Astrocyte of the spinal cord (primary cell): Measurements from ENCODE around the gene SVIL.
"Not testable (repeated sequence)": the region's sequence is repeated elsewhere in the genome, so short reads cannot be mapped to it uniquely, and the experiment has no call there.

Experiments used
- DNase-seq: peaks from one replicate; pipeline ENCODE4 v3.0.0; 2011; ENCODE audit warnings: low read depth, low spot score
- H3K4me3 ChIP-seq: 2 replicates; pipeline ENCODE4 v1.5.1; 2011; ENCODE audit warnings: low read depth, mild to moderate bottlenecking, low read length, moderate library complexity
- in situ Hi-C: cut with HindIII; loops from 2 replicates; pipeline ENCODE4 v1.10.0; 2017; ENCODE audit warnings: low sequenced_read_pairs
- TF ChIP-seq, protein P1 (sequence below): IDR thresholded peaks from 2 replicates; pipeline ENCODE4 v1.5.1; 2012; ENCODE audit warnings: low read depth, mild to moderate bottlenecking, low read length, inconsistent platforms

The SVIL gene

GRCh38 chr10:29539412-29539811 lies 95.4 kb downstream of the SVIL start:
- in situ Hi-C loops, result no loop called here
- TF ChIP-seq, protein P1, sequence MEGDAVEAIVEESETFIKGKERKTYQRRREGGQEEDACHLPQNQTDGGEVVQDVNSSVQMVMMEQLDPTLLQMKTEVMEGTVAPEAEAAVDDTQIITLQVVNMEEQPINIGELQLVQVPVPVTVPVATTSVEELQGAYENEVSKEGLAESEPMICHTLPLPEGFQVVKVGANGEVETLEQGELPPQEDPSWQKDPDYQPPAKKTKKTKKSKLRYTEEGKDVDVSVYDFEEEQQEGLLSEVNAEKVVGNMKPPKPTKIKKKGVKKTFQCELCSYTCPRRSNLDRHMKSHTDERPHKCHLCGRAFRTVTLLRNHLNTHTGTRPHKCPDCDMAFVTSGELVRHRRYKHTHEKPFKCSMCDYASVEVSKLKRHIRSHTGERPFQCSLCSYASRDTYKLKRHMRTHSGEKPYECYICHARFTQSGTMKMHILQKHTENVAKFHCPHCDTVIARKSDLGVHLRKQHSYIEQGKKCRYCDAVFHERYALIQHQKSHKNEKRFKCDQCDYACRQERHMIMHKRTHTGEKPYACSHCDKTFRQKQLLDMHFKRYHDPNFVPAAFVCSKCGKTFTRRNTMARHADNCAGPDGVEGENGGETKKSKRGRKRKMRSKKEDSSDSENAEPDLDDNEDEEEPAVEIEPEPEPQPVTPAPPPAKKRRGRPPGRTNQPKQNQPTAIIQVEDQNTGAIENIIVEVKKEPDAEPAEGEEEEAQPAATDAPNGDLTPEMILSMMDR, result no peak
- H3K4me3 ChIP-seq, result no peak overlapping the region
- DNase-seq, result no peak

- TF ChIP-seq, protein P1, result no peak
- H3K4me3 ChIP-seq, result no peak overlapping the region
- in situ Hi-C loops, result no loop called here
- no peak for DNase-seq
Measured at GRCh38 chr10:29537799-29538198, 97.0 kb downstream of the SVIL start.

DNA sequence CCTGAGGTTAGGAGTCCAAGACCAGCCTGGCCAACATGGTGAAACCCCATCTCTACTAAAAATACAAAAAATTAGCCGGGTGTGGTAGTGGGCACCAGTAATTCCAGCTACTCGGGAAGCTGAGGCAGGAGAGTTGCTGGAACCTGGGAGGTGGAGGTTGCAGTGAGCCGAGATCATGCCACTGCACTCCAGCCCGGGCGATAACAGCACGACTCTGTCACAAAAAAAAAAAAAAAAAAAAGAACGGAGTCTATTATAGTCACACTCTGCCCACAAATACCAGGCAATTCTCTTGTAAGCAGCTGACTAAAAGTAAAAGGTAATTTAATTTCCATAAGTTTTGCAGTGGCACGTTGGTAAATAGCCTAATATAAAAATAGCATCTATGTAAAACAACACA lies 98.1 kb downstream of the SVIL start:
- in situ Hi-C loops, H3K4me3 ChIP-seq, DNase-seq: not testable (repeated sequence)

DNA sequence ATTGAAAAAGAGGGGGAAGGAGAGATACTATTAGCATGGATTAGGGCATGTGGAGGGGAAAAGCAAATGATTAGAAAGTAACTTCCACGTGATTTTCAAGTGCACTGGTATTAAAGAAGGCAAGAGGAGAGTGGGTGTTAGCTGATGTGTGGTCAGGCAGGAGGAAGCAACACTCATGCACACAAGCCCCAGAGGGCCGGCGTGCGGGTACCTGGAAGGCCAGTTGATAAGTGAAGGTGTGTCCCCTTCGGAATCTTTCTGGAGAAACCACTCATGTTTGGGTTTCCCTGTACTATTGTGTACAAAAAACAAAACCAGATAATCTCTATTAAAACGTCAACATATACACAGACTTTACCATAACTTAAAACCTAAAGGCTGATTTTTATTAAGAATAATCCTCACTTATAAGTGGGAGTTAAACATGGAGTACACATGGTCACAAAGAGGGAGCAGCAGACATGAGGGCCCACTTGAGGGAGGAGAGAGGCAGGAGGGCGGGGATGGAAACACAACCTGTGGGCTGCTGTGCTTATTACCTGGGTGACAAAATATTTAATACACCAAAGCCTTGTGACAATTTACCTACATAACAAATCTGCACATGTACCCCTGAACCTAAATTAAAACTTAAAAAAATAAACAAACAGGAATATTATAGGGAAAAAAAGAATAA lies 98.9 kb downstream of the SVIL start:
- in situ Hi-C loops, result no loop called here
- H3K4me3 ChIP-seq, result no peak overlapping the region
- DNase-seq, result no peak
- TF ChIP-seq, protein P1, result no peak

DNA sequence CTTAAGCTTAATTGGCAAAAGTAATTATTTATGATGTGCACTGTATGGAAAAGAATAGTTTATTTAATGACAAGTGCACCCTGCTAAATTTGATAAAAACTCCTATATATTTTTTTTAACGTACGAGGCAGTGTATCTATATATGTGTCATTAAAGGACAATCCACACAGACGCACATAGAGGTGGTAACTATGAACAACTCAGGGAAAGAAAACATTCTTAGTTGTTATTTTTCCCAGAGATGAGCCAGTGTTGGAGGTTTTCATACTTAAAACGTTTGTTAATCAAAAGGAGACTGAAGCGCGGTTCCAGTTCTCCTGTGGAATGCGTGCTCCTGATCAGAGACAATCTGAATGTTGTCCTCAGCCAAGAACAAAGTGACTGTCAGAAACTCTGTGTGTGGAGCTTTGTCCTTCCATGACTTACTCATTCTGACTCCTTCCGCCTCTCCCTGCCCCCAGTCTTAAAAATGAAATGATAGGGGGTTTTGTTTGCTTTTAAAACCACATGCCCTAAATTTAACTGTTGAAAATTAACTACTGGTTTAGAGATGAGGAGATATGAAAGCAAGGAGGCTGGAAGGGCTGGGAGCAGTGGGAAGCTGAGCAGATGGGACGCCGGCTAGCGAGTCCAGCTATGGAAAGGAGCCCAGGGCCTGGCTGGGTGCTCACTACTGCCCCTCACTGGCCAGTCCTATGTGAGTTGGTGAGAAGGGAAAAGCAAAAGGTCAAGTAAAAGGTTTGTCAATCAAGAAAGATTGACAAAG lies 99.6 kb downstream of the SVIL start:
- TF ChIP-seq, protein P1, result peak; percentile 90
- DNase-seq, result peak; percentile 92
- in situ Hi-C loops, result no loop called here
- no peak overlapping the region for H3K4me3 ChIP-seq

- in situ Hi-C loops, result no loop called here
- TF ChIP-seq, protein P1, result no peak
- H3K4me3 ChIP-seq, result no peak overlapping the region
- no peak for DNase-seq
Measured at GRCh38 chr10:29534590-29534989, 100.2 kb downstream of the SVIL start.

DNA sequence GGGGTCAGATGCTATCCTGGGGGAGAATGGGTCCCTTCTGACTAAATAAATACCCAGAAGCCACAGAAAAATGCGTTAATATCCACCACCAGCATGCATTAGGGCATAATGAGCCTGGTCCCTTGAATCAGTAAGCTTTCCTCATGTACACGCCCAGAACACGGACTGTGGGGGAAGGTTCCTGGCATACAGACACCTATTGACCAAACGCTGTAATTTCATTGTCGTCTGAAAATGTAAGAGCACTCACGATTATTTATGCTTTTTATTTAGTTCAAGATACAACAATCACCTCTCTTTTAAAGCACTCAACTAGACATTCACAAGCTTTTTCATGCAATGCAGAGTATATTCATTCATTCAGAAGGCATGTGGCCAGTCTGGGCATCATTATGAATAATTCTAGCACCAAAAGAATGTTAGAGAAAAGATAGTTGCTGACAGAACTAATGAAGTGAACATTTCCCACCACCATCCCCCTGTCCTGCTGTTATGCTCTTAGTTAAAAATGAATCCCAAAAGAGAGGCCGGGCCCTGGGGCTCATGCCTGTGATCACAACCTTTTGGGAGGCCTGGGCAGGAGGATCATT lies 101.0 kb downstream of the SVIL start:
- no peak for DNase-seq
- in situ Hi-C loops, result no loop called here
- no peak overlapping the region for H3K4me3 ChIP-seq
- TF ChIP-seq, protein P1, result no peak
